Vagina (tissue), 2 donors: ENCODE results near the gene PAQR5. TPM values are rescaled to one million over a fixed set of nuclear protein-coding genes. Genes with fewer than 3 reads are reported as not detected.
A peak's percentile ranks its signal among the peaks of the same experiment; 100 is the strongest.
"Not testable (repeated sequence)": the region's sequence is repeated elsewhere in the genome, so short reads cannot be mapped to it uniquely, and the experiment has no call there.

Experiments used
- DNase-seq, 2 donors: peaks; one replicate each; pipeline ENCODE4 v3.0.0-alpha.2; 2017; ENCODE audit errors: extremely low spot score in 2 of 2
- H3K27ac ChIP-seq: fragments of 200-600 bp; sonication (generic); one replicate; pipeline ENCODE4 v1.5.1; 2019
- H3K27me3 ChIP-seq: fragments of 200-600 bp; sonication (generic); one replicate; pipeline ENCODE4 v1.5.1; 2019
- H3K36me3 ChIP-seq, 2 donors: fragments of 200-600 bp; sonication (generic); one replicate each; pipeline ENCODE4 v1.5.1; 2017 to 2019
- H3K4me1 ChIP-seq: fragments of 200-600 bp; sonication (generic); one replicate; pipeline ENCODE4 v1.5.1; 2019
- H3K4me3 ChIP-seq, 2 donors: fragments of 200-600 bp; sonication (generic); 1 replicate in 1 of 2; 2 replicates in 1 of 2; pipeline ENCODE4 v1.5.1; 2016 to 2019
- H3K9me3 ChIP-seq: fragments of 200-600 bp; sonication (generic); one replicate; pipeline ENCODE4 v1.5.1; 2019
- POLR2A ChIP-seq, 2 donors: fragments of 450-650 bp; IDR thresholded peaks; one replicate each; pipeline ENCODE4 v1.6.1; 2017; ENCODE audit warnings: antibody characterized with exemption in 2 of 2, mild to moderate bottlenecking in 2 of 2, moderate library complexity in 2 of 2
- POLR2AphosphoS5 ChIP-seq, 2 donors: sonication (generic); formaldehyde crosslinking; IDR thresholded peaks; one replicate each; pipeline ENCODE4 v1.9.0; 2017; ENCODE audit warnings: antibody characterized with exemption in 2 of 2, mild to moderate bottlenecking in 2 of 2, low read depth in 1 of 2; ENCODE audit not compliant: insufficient read depth in 1 of 2
- intact Hi-C: fragments of 100-400 bp; cut with DNase I; formaldehyde crosslinking; loops from one replicate; pipeline ENCODE4 v1.15.1; 2023
- total RNA-seq: library from RNA; depleted of rRNA; stranded (reverse); fragments of >200 nt; gene quantifications from one replicate; pipeline ENCODE4 v1.2.3, GENCODE V29; 2016
- TF ChIP-seq, protein P1 (sequence below), 3 experiments: fragments of 450-650 bp in 2 of 3; fragments of 200-600 bp in 1 of 3; sonication (generic) in 1 of 3; IDR thresholded peaks; one replicate each; pipeline ENCODE4 v1.5.1; 2017 to 2019; ENCODE audit warnings: antibody characterized with exemption in 3 of 3, mild to moderate bottlenecking in 2 of 3, moderate library complexity in 2 of 3

PAQR5 gene
- total RNA-seq, 1 donor from 2014 or later, result 9.1 TPM

DNA sequence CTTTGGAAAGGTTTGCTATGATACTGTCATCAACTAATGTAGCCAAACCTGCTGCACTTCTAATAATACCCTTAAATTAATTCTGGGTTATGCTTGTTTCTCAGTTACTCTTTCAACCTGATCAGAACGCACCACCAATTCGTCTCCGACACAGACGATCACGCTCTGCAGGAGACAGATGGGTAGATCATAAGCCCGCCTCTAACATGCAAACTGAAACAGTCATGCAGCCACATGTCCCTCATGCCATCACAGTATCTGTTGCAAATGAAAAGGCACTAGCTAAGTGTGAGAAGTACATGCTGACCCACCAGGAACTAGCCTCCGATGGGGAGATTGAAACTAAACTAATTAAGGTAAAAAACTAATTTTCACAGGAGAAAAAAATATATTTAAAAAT lies 146.0 kb downstream of the PAQR5 start:
- H3K4me3 ChIP-seq, result no peak overlapping the region
- no peaks in the 10 kb centered on the region for H3K9me3 ChIP-seq
- no peak for DNase-seq
- intact Hi-C loops, result no loop called here
- H3K27ac ChIP-seq, result no peak overlapping the region
- no peaks in the 10 kb centered on the region for H3K27me3 ChIP-seq
- H3K4me1 ChIP-seq, result no peaks in the 10 kb centered on the region
- no peaks in the 10 kb centered on the region for H3K36me3 ChIP-seq
- TF ChIP-seq, protein P1, sequence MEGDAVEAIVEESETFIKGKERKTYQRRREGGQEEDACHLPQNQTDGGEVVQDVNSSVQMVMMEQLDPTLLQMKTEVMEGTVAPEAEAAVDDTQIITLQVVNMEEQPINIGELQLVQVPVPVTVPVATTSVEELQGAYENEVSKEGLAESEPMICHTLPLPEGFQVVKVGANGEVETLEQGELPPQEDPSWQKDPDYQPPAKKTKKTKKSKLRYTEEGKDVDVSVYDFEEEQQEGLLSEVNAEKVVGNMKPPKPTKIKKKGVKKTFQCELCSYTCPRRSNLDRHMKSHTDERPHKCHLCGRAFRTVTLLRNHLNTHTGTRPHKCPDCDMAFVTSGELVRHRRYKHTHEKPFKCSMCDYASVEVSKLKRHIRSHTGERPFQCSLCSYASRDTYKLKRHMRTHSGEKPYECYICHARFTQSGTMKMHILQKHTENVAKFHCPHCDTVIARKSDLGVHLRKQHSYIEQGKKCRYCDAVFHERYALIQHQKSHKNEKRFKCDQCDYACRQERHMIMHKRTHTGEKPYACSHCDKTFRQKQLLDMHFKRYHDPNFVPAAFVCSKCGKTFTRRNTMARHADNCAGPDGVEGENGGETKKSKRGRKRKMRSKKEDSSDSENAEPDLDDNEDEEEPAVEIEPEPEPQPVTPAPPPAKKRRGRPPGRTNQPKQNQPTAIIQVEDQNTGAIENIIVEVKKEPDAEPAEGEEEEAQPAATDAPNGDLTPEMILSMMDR (IDR thresholded peaks at IDR 0.05), result no peak
- no peak for TF ChIP-seq POLR2AphosphoS5 (IDR thresholded peaks at IDR 0.05; ENCODE audit: insufficient read depth in 1 of 2, low read depth in 1 of 2)
- TF ChIP-seq POLR2A (IDR thresholded peaks at IDR 0.05), result no peak

DNA sequence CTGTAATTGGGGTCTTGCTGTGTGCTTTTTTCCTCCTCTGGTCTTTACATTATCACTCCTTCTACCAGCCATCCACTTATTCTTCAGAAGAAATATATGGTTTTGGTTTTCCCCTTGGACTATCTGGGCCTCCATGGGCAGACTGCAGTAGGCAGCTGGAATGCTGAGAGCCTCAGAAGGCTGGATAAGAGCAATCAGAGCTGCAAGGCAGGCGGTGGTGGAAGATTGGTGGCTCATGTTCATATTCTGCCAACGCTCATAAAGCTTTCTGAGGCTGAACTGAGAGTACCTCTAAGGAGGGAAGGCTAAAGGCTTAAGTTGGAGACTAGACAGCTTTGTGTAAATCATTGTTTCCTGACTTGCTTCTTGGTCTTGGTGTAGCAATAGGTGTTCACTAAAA lies 148.2 kb downstream of the PAQR5 start:
- Histone ChIP-seq H3K4me3 (no peak overlapping the region), H3K9me3 (no peaks in the 10 kb centered on the region), H3K27me3 (no peaks in the 10 kb centered on the region), H3K36me3 (no peaks in the 10 kb centered on the region), H3K4me1 (peaks cover 9% of the 10 kb centered on the region), H3K27ac (no peak overlapping the region)
- TF ChIP-seq POLR2A (IDR thresholded peaks at IDR 0.05) (no peak), POLR2AphosphoS5 (IDR thresholded peaks at IDR 0.05; ENCODE audit: insufficient read depth in 1 of 2, low read depth in 1 of 2) (no peak)
- TF ChIP-seq, protein P1 (IDR thresholded peaks at IDR 0.05), result no peak
- no peak for DNase-seq
- intact Hi-C loops, result no loop called here

- H3K27me3 ChIP-seq, H3K36me3 ChIP-seq, DNase-seq, H3K9me3 ChIP-seq, H3K27ac ChIP-seq, H3K4me3 ChIP-seq, intact Hi-C loops: not testable (repeated sequence)
- H3K4me1 ChIP-seq, result peaks cover 31% of the 10 kb centered on the region
These were observed 151.5 kb downstream of the PAQR5 start for GRCh38 chr15:69450221-69450620.

- intact Hi-C loops, result no loop called here
- Histone ChIP-seq H3K27me3 (no peaks in the 10 kb centered on the region), H3K27ac (peak overlapping the region; percentile 95), H3K4me1 (peaks cover 40% of the 10 kb centered on the region), H3K9me3 (no peaks in the 10 kb centered on the region), H3K36me3 (peaks cover 0 to 17% of the 10 kb centered on the region in 2 donors), H3K4me3 (no peak overlapping the region)
- no peak for TF ChIP-seq POLR2AphosphoS5 (IDR thresholded peaks at IDR 0.05; ENCODE audit: insufficient read depth in 1 of 2, low read depth in 1 of 2)
- no peak for TF ChIP-seq POLR2A (IDR thresholded peaks at IDR 0.05)
- TF ChIP-seq, protein P1 (IDR thresholded peaks at IDR 0.05), result no peak
- DNase-seq, result no peak
These were observed 152.4 kb downstream of the PAQR5 start for GRCh38 chr15:69450968-69451695.

GRCh38 chr15:69451951-69452691 lies 153.4 kb downstream of the PAQR5 start:
- peaks cover 40% of the 10 kb centered on the region for H3K4me1 ChIP-seq
- peak overlapping the region; percentile 95 for H3K27ac ChIP-seq
- intact Hi-C loops, result no loop called here
- TF ChIP-seq, protein P1 (IDR thresholded peaks at IDR 0.05), result no peak
- TF ChIP-seq POLR2AphosphoS5 (IDR thresholded peaks at IDR 0.05; ENCODE audit: insufficient read depth in 1 of 2, low read depth in 1 of 2), result peak in 1 of 2 donors; percentile 89
- DNase-seq, result no peak
- no peaks in the 10 kb centered on the region for H3K9me3 ChIP-seq
- peak overlapping the region; percentile 93 to 99 for H3K4me3 ChIP-seq
- no peaks in the 10 kb centered on the region for H3K27me3 ChIP-seq
- peaks cover 0 to 26% of the 10 kb centered on the region in 2 donors for H3K36me3 ChIP-seq
